ENCODE results near the gene RFTN1.
A peak's percentile ranks its signal among the peaks of the same experiment; 100 is the strongest.

Gene RFTN1

GRCh38 chr3:16486201-16486600 is 27.3 kb downstream of the RFTN1 start:
- Histone ChIP-seq H4K20me1 (ENCODE audit: control insufficient read depth, insufficient read depth, low read depth, low read length) (peaks cover 54% of the 10 kb centered on the region), H3K4me1 (ENCODE audit: control insufficient read depth, low read length) (peaks cover 100% of the 10 kb centered on the region), H3K27ac (ENCODE audit: low read depth, low read length) (peak overlapping the region; percentile 57), H3K36me3 (ENCODE audit: control insufficient read depth, low read length) (peaks cover 100% of the 10 kb centered on the region), H3K4me3 (ENCODE audit: low read length) (no peak overlapping the region), H3F3A (ENCODE audit: control insufficient read depth, insufficient read depth) (peaks cover 17% of the 10 kb centered on the region), H3K79me2 (ENCODE audit: control insufficient read depth, low read length) (peaks cover 100% of the 10 kb centered on the region), H3K27me3 (ENCODE audit: control insufficient read depth, low read length) (no peaks in the 10 kb centered on the region), H3K4me2 (ENCODE audit: low read length) (peak overlapping the region; percentile 56), H3K9me2 (replicated peaks; ENCODE audit: control insufficient read depth, low read length) (no peaks in the 10 kb centered on the region), H3K9me3 (ENCODE audit: control insufficient read depth, insufficient read depth, low read length) (no peaks in the 10 kb centered on the region)
- no peak for TF ChIP-seq EZH2phosphoT487 (IDR thresholded peaks at IDR 0.05; ENCODE audit: borderline replicate concordance, low read length)
- TF ChIP-seq CTCF (IDR thresholded peaks at IDR 0.05; ENCODE audit: low read depth, low read length, poor library complexity, severe bottlenecking) = no peak

- peaks cover 53% of the 10 kb centered on the region for H4K20me1 ChIP-seq (ENCODE audit: control insufficient read depth, insufficient read depth, low read depth, low read length)
- peak overlapping the region; percentile 57 for H3K27ac ChIP-seq (ENCODE audit: low read depth, low read length)
- no peaks in the 10 kb centered on the region for H3K27me3 ChIP-seq (ENCODE audit: control insufficient read depth, low read length)
- peak overlapping the region; percentile 56 for H3K4me2 ChIP-seq (ENCODE audit: low read length)
- H3K79me2 ChIP-seq (ENCODE audit: control insufficient read depth, low read length) = peaks cover 100% of the 10 kb centered on the region
- H3F3A ChIP-seq (ENCODE audit: control insufficient read depth, insufficient read depth) = peaks cover 17% of the 10 kb centered on the region
- no peaks in the 10 kb centered on the region for H3K9me2 ChIP-seq (replicated peaks; ENCODE audit: control insufficient read depth, low read length)
- H3K4me1 ChIP-seq (ENCODE audit: control insufficient read depth, low read length) = peaks cover 100% of the 10 kb centered on the region
- no peaks in the 10 kb centered on the region for H3K9me3 ChIP-seq (ENCODE audit: control insufficient read depth, insufficient read depth, low read length)
- 0 out of 2 replicates have a peak overlapping the region, but pooled peaks have one; percentile 7 for H3K4me3 ChIP-seq (ENCODE audit: low read length)
- no peak for TF ChIP-seq CTCF (IDR thresholded peaks at IDR 0.05; ENCODE audit: low read depth, low read length, poor library complexity, severe bottlenecking)
- TF ChIP-seq EZH2phosphoT487 (IDR thresholded peaks at IDR 0.05; ENCODE audit: borderline replicate concordance, low read length) = no peak
- H3K36me3 ChIP-seq (ENCODE audit: control insufficient read depth, low read length) = peaks cover 100% of the 10 kb centered on the region
Observed at GRCh38 chr3:16485395-16485992, 28.0 kb downstream of the RFTN1 start.

GRCh38 chr3:16484984-16485383 is 28.5 kb downstream of the RFTN1 start:
- no peaks in the 10 kb centered on the region for H3K9me2 ChIP-seq (replicated peaks; ENCODE audit: control insufficient read depth, low read length)
- peaks cover 100% of the 10 kb centered on the region for H3K79me2 ChIP-seq (ENCODE audit: control insufficient read depth, low read length)
- H3K9me3 ChIP-seq (ENCODE audit: control insufficient read depth, insufficient read depth, low read length) = no peaks in the 10 kb centered on the region
- H3K4me3 ChIP-seq (ENCODE audit: low read length) = 0 out of 2 replicates have a peak overlapping the region, but pooled peaks have one; percentile 7
- H3F3A ChIP-seq (ENCODE audit: control insufficient read depth, insufficient read depth) = peaks cover 17% of the 10 kb centered on the region
- peak overlapping the region; percentile 57 for H3K27ac ChIP-seq (ENCODE audit: low read depth, low read length)
- H3K27me3 ChIP-seq (ENCODE audit: control insufficient read depth, low read length) = no peaks in the 10 kb centered on the region
- H4K20me1 ChIP-seq (ENCODE audit: control insufficient read depth, insufficient read depth, low read depth, low read length) = peaks cover 54% of the 10 kb centered on the region
- peak overlapping the region; percentile 56 for H3K4me2 ChIP-seq (ENCODE audit: low read length)
- peaks cover 100% of the 10 kb centered on the region for H3K4me1 ChIP-seq (ENCODE audit: control insufficient read depth, low read length)
- TF ChIP-seq EZH2phosphoT487 (IDR thresholded peaks at IDR 0.05; ENCODE audit: borderline replicate concordance, low read length) (no peak), CTCF (IDR thresholded peaks at IDR 0.05; ENCODE audit: low read depth, low read length, poor library complexity, severe bottlenecking) (no peak)
- peaks cover 100% of the 10 kb centered on the region for H3K36me3 ChIP-seq (ENCODE audit: control insufficient read depth, low read length)

All from DOHH2 (cell line).